OCI-LY1 (cell line): ENCODE results near the gene CRTAP.

Source experiments
- H2AFZ ChIP-seq: fragments of 200-600 bp; sonication (generic), shearing (Covaris generic); 2 replicates; pipeline ENCODE4 v1.6.0; 2014; ENCODE audit warnings: antibody characterized with exemption, mild to moderate bottlenecking, low read length
- H3F3A ChIP-seq: fragments of 200-600 bp; sonication (generic), shearing (Covaris generic); 2 replicates; pipeline ENCODE4 v1.6.0; 2014; ENCODE audit warnings: mild to moderate bottlenecking, antibody characterized with exemption, low read length, moderate library complexity; ENCODE audit not compliant: insufficient read depth
- H3K27ac ChIP-seq: fragments of 200-600 bp; sonication (generic); 2 replicates; pipeline ENCODE4 v1.5.1; 2014; ENCODE audit warnings: low read length, mixed run types, mild to moderate bottlenecking, low read depth; ENCODE audit not compliant: poor library complexity, severe bottlenecking
- H3K27me3 ChIP-seq: fragments of 200-600 bp; sonication (generic); 2 replicates; pipeline ENCODE4 v1.6.0; 2014; ENCODE audit warnings: antibody characterized with exemption, mild to moderate bottlenecking, low read length, moderate library complexity; ENCODE audit not compliant: insufficient read depth
- H3K36me3 ChIP-seq: fragments of 200-600 bp; sonication (generic); 2 replicates; pipeline ENCODE4 v1.6.1; 2014; ENCODE audit warnings: mild to moderate bottlenecking, antibody characterized with exemption, low read length, moderate library complexity, mixed read lengths; ENCODE audit not compliant: insufficient read depth
- H3K4me1 ChIP-seq: fragments of 200-600 bp; sonication (generic); 2 replicates; pipeline ENCODE4 v1.5.1; 2014; ENCODE audit warnings: mild to moderate bottlenecking, low read length, moderate library complexity; ENCODE audit not compliant: insufficient read depth, severe bottlenecking
- H3K4me2 ChIP-seq: fragments of 200-600 bp; sonication (generic), shearing (Covaris generic); 2 replicates; pipeline ENCODE4 v1.6.1; 2014; ENCODE audit warnings: low read length
- H3K4me3 ChIP-seq: fragments of 200-600 bp; sonication (generic); 2 replicates; pipeline ENCODE4 v1.5.1; 2014; ENCODE audit warnings: low read length, low read depth, mild to moderate bottlenecking, mixed read lengths; ENCODE audit not compliant: poor library complexity, severe bottlenecking
- H3K79me2 ChIP-seq: fragments of 200-600 bp; shearing (Covaris generic); 2 replicates; pipeline ENCODE4 v1.6.1; 2016; ENCODE audit warnings: mixed run types, low read length, mixed read lengths; ENCODE audit not compliant: insufficient read depth
- H3K9ac ChIP-seq: fragments of 200-600 bp; sonication (generic), shearing (Covaris generic); 2 replicates; pipeline ENCODE4 v1.6.1; 2014; ENCODE audit warnings: mild to moderate bottlenecking, low read length, mixed read lengths
- H3K9me2 ChIP-seq: fragments of 200-600 bp; sonication (generic), shearing (Covaris generic); 2 replicates; pipeline ENCODE4 v1.6.1; 2014; ENCODE audit warnings: low read depth, mild to moderate bottlenecking, low read length, mixed read lengths
- H3K9me3 ChIP-seq: fragments of 200-600 bp; shearing (Covaris generic); 2 replicates; pipeline ENCODE4 v1.6.1; 2014; ENCODE audit warnings: low read length, mixed read lengths
- H4K20me1 ChIP-seq: fragments of 200-600 bp; sonication (generic), shearing (Covaris generic); 2 replicates; pipeline ENCODE4 v1.6.0; 2016; ENCODE audit warnings: mild to moderate bottlenecking, low read length; ENCODE audit not compliant: insufficient read depth
- CTCF ChIP-seq: fragments of 200-600 bp; sonication (generic), shearing (Covaris generic); IDR thresholded peaks from 2 replicates; pipeline ENCODE4 v1.5.1; 2017; ENCODE audit warnings: mild to moderate bottlenecking, antibody characterized with exemption, low read length, moderate library complexity, mixed read lengths
- EZH2 ChIP-seq: fragments of 200-600 bp; sonication (generic), shearing (Covaris generic); IDR thresholded peaks from 2 replicates; pipeline ENCODE4 v1.8.0; 2017; ENCODE audit warnings: borderline replicate concordance, mixed run types, mild to moderate bottlenecking, antibody characterized with exemption, low read length, moderate library complexity, mixed read lengths

Gene CRTAP

GRCh38 chr3:33167716-33168336, 54.0 kb downstream of the CRTAP start:
- H3K9me3 ChIP-seq, result no peaks in the 10 kb centered on the region
- H3K36me3 ChIP-seq, result no peaks in the 10 kb centered on the region
- H3K79me2 ChIP-seq, result no peaks in the 10 kb centered on the region
- no peaks in the 10 kb centered on the region for H3K27me3 ChIP-seq
- H3F3A ChIP-seq, result no peaks in the 10 kb centered on the region
- no peaks in the 10 kb centered on the region for H4K20me1 ChIP-seq
- H2AFZ ChIP-seq, result no peak overlapping the region
- no peaks in the 10 kb centered on the region for H3K4me1 ChIP-seq
- no peaks in the 10 kb centered on the region for H3K9me2 ChIP-seq
- no peak overlapping the region for H3K4me2 ChIP-seq
- H3K9ac ChIP-seq, result no peak overlapping the region
- TF ChIP-seq CTCF (no peak), EZH2 (no peak)
- no peak overlapping the region for H3K4me3 ChIP-seq
- no peak overlapping the region for H3K27ac ChIP-seq

- Histone ChIP-seq H3K4me1 (no peaks in the 10 kb centered on the region), H3K9me2 (no peaks in the 10 kb centered on the region), H2AFZ (no peak overlapping the region), H3K79me2 (no peaks in the 10 kb centered on the region), H3K36me3 (no peaks in the 10 kb centered on the region), H3K27me3 (no peaks in the 10 kb centered on the region; the same call in 1 of the 2 replicates), H4K20me1 (no peaks in the 10 kb centered on the region), H3K9ac (no peak overlapping the region), H3K27ac (no peak overlapping the region), H3K4me2 (no peak overlapping the region), H3K4me3 (no peak overlapping the region), H3F3A (no peaks in the 10 kb centered on the region), H3K9me3 (no peaks in the 10 kb centered on the region)
- TF ChIP-seq CTCF, result no peak
Measured at GRCh38 chr3:33170531-33170930, 56.7 kb downstream of the CRTAP start.

- Histone ChIP-seq H3K27me3 (no peaks in the 10 kb centered on the region; the same call in 1 of the 2 replicates), H4K20me1 (no peaks in the 10 kb centered on the region), H3K9me3 (no peaks in the 10 kb centered on the region), H3K4me1 (no peaks in the 10 kb centered on the region), H3K4me3 (no peak overlapping the region), H3F3A (no peaks in the 10 kb centered on the region), H2AFZ (no peak overlapping the region), H3K4me2 (no peak overlapping the region), H3K9ac (no peak overlapping the region), H3K27ac (no peak overlapping the region), H3K36me3 (no peaks in the 10 kb centered on the region), H3K79me2 (no peaks in the 10 kb centered on the region), H3K9me2 (no peaks in the 10 kb centered on the region)
- TF ChIP-seq EZH2 (no peak), CTCF (no peak)
Measured at GRCh38 chr3:33171580-33171979, 57.8 kb downstream of the CRTAP start.
